HG03520 (cell line): ENCODE data around the gene SNAP29.

Experiments used
- ATAC-seq: cut with Tn5 transposase; IDR thresholded peaks from one replicate; pipeline ENCODE4 v1.9.1; 2021; ENCODE audit warnings: mild to moderate bottlenecking, moderate library complexity; ENCODE audit not compliant: unreplicated experiment

Gene SNAP29

GRCh38 chr22:20865875-20866445 is 7.2 kb downstream of the SNAP29 start:
- no peak for ATAC-seq

GRCh38 chr22:20866736-20867135 is 7.9 kb downstream of the SNAP29 start:
- no peak for ATAC-seq

- no peak for ATAC-seq
Observed at GRCh38 chr22:20867179-20868024, 8.6 kb downstream of the SNAP29 start.

GRCh38 chr22:20868025-20868962 is 9.5 kb downstream of the SNAP29 start:
- no peak for ATAC-seq

- no peak for ATAC-seq
Observed at GRCh38 chr22:20869234-20869633, 10.4 kb downstream of the SNAP29 start.

GRCh38 chr22:20873214-20873613 is 14.4 kb downstream of the SNAP29 start:
- ATAC-seq, result no peak

GRCh38 chr22:20875296-20875695 is 16.5 kb downstream of the SNAP29 start:
- ATAC-seq, result no peak

- ATAC-seq, result no peak
Observed at GRCh38 chr22:20877715-20878114, 18.9 kb downstream of the SNAP29 start.

GRCh38 chr22:20881231-20881630 is 22.4 kb downstream of the SNAP29 start:
- ATAC-seq, result no peak

- no peak for ATAC-seq
Observed at GRCh38 chr22:20881869-20882815, 23.3 kb downstream of the SNAP29 start.

GRCh38 chr22:20882855-20883254 is 24.0 kb downstream of the SNAP29 start:
- ATAC-seq, result no peak

GRCh38 chr22:20884454-20884853 is 25.6 kb downstream of the SNAP29 start:
- no peak for ATAC-seq

- no peak for ATAC-seq
Observed at GRCh38 chr22:20885017-20885556, 26.3 kb downstream of the SNAP29 start.

- no peak for ATAC-seq
Observed at GRCh38 chr22:20885557-20886323, 26.9 kb downstream of the SNAP29 start.

- no peak for ATAC-seq
Observed at GRCh38 chr22:20887375-20887774, 28.6 kb downstream of the SNAP29 start.

- ATAC-seq, result no peak
Observed at GRCh38 chr22:20889025-20889704, 30.4 kb downstream of the SNAP29 start.

GRCh38 chr22:20889904-20890540 is 31.2 kb downstream of the SNAP29 start:
- no peak for ATAC-seq

GRCh38 chr22:20890975-20891374 is 32.2 kb downstream of the SNAP29 start:
- ATAC-seq, result no peak
